Natural killer cell (primary cell): Measurements from ENCODE around the gene SLC2A13. TPM values are rescaled to one million over a fixed set of nuclear protein-coding genes. Genes with fewer than 3 reads are reported as not detected.
"Not testable (repeated sequence)": the region's sequence is repeated elsewhere in the genome, so short reads cannot be mapped to it uniquely, and the experiment has no call there.

Experiments
- ATAC-seq, 3 donors: fragments of 150-1000 bp in 2 of 3; fragments of 200-7000 bp in 1 of 3; cut with Tn5 transposase; 1 replicate in 1 of 3; 2 replicates in 2 of 3; pipeline ENCODE4 v1.10.0; 2021; ENCODE audit warnings: mild to moderate bottlenecking in 2 of 3, moderate library complexity in 2 of 3
- DNase-seq, 2 donors: peaks; one replicate each; pipeline versions ENCODE4 v3.0.0 to v3.0.0-alpha.2; 2013 to 2021; ENCODE audit warnings: mixed read lengths in 1 of 2
- H3K27ac ChIP-seq: one replicate; pipeline ENCODE4 v1.5.1; 2013; ENCODE audit warnings: mild to moderate bottlenecking, low read length
- H3K27me3 ChIP-seq: one replicate; pipeline ENCODE4 v1.6.1; 2013; ENCODE audit warnings: low read length; ENCODE audit not compliant: control insufficient read depth, insufficient read depth
- H3K36me3 ChIP-seq: one replicate; pipeline ENCODE4 v1.6.1; 2013; ENCODE audit warnings: low read length; ENCODE audit not compliant: control insufficient read depth, insufficient read depth
- H3K4me1 ChIP-seq: one replicate; pipeline ENCODE4 v1.6.1; 2013; ENCODE audit warnings: low read length; ENCODE audit not compliant: control insufficient read depth, insufficient read depth
- H3K4me3 ChIP-seq: one replicate; pipeline ENCODE4 v1.5.1; 2013; ENCODE audit warnings: low read length
- H3K9me3 ChIP-seq: one replicate; pipeline ENCODE4 v1.6.1; 2013; ENCODE audit warnings: low read length; ENCODE audit not compliant: control insufficient read depth, insufficient read depth
- H3K27ac Mint-ChIP-seq, 2 donors: one replicate each; pipeline ENCODE4 v1.8.0; 2022; ENCODE audit warnings: mild to moderate bottlenecking in 2 of 2, mixed read lengths in 2 of 2, moderate library complexity in 1 of 2
- H3K27me3 Mint-ChIP-seq, 2 donors: one replicate each; pipeline ENCODE4 v1.8.0; 2022; ENCODE audit warnings: low read depth in 2 of 2, mixed read lengths in 2 of 2
- H3K36me3 Mint-ChIP-seq: one replicate; pipeline ENCODE4 v1.8.0; 2022; ENCODE audit warnings: mixed read lengths
- H3K4me1 Mint-ChIP-seq, 2 donors: one replicate each; pipeline ENCODE4 v1.8.0; 2022; ENCODE audit warnings: mixed read lengths in 2 of 2
- H3K4me3 Mint-ChIP-seq: one replicate; pipeline ENCODE4 v1.8.0; 2022; ENCODE audit warnings: mild to moderate bottlenecking, moderate library complexity, mixed read lengths
- H3K9me3 Mint-ChIP-seq, 2 donors: one replicate each; pipeline ENCODE4 v1.8.0; 2022; ENCODE audit warnings: mixed read lengths in 2 of 2
- WGBS: methylation state at CpG from one replicate; pipeline ENCODE4 v1.1.7; 2013; ENCODE audit warnings: missing lambda C conversion rate; ENCODE audit not compliant: insufficient coverage; 5-methylcytosine and 5-hydroxymethylcytosine counted together
- intact Hi-C: fragments of 100-400 bp; cut with micrococcal nuclease; formaldehyde crosslinking; loops from one replicate; pipeline ENCODE4 v1.14.2; 2022
- total RNA-seq, 4 donors: library from RNA; stranded (reverse); fragments of 120-200 nt in 1 of 4; gene quantifications; one replicate each; pipeline versions ENCODE4 v1.2.3 to v1.2.4, GENCODE V29; 2013 to 2022
- TF ChIP-seq, protein P1 (sequence below): fragments of 200-600 bp; IDR thresholded peaks from one replicate; pipeline ENCODE4 v1.8.0; 2022; ENCODE audit warnings: antibody characterized with exemption

Gene SLC2A13
- total RNA-seq, 3 donors from 2014 or later (not counting 1 experiment from before 2014, with no cell fraction given) = 6.0 to 10.9 (median 8.7) TPM

DNA sequence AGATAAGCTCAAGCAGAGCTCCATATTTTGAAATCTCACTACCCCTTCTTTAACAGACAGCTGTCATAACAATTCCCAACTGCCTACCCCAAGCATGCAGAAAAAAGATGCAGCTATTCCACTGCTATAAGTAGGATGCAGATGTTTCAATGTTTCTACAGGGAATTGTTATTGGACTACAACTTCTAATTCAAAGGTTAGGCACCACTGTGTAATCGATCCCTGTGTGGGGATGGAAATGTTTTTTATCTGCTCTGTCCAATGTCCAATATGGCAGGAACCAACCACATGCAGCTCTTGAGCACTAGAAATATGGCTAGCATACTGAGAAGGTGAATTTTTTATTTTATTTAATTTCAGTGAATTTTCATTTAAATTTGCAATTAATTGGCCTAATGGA is 208.6 kb downstream of the SLC2A13 start:
- Mint-ChIP-seq H3K4me1 (peaks cover 0 to 5% of the 10 kb centered on the region in 2 donors), H3K27ac (no peak overlapping the region), H3K27me3 (no peaks in the 10 kb centered on the region), H3K4me3 (no peak overlapping the region), H3K36me3 (no peaks in the 10 kb centered on the region), H3K9me3 (peaks cover 0 to 2% of the 10 kb centered on the region in 2 donors)
- Histone ChIP-seq H3K27me3 (no peaks in the 10 kb centered on the region), H3K27ac (no peak overlapping the region), H3K36me3 (no peaks in the 10 kb centered on the region), H3K4me1 (no peaks in the 10 kb centered on the region), H3K4me3 (no peak overlapping the region), H3K9me3 (no peaks in the 10 kb centered on the region)
- WGBS = 100% methylated on average over 1 of the region's 1 CpG
- ATAC-seq (no peak), DNase-seq (no peak)
- TF ChIP-seq, protein P1, sequence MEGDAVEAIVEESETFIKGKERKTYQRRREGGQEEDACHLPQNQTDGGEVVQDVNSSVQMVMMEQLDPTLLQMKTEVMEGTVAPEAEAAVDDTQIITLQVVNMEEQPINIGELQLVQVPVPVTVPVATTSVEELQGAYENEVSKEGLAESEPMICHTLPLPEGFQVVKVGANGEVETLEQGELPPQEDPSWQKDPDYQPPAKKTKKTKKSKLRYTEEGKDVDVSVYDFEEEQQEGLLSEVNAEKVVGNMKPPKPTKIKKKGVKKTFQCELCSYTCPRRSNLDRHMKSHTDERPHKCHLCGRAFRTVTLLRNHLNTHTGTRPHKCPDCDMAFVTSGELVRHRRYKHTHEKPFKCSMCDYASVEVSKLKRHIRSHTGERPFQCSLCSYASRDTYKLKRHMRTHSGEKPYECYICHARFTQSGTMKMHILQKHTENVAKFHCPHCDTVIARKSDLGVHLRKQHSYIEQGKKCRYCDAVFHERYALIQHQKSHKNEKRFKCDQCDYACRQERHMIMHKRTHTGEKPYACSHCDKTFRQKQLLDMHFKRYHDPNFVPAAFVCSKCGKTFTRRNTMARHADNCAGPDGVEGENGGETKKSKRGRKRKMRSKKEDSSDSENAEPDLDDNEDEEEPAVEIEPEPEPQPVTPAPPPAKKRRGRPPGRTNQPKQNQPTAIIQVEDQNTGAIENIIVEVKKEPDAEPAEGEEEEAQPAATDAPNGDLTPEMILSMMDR = no peak
- intact Hi-C loops = no loop called here

DNA sequence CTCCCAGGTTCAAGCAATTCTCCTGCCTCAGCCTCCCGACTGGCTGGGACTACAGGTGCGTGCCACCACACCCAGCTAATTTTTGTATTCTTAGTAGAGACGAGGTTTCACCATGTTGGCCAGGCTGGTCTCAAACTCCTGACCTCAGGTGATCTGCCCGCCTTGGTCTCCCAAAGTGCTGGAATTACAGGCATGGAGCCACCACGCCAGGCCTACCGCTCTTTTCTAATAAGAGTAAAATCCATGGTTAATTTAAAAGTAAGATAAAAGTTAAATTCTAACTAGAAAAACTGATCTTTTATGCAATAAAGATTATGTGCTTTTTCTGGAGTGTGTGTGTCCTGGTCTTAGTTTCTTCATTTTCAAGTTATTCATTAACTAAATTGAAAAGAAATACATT is 212.5 kb downstream of the SLC2A13 start:
- H3K4me3 ChIP-seq, H3K36me3 ChIP-seq, H3K9me3 Mint-ChIP-seq, intact Hi-C loops, H3K4me1 ChIP-seq, H3K4me1 Mint-ChIP-seq, H3K27me3 ChIP-seq, H3K27me3 Mint-ChIP-seq, H3K27ac ChIP-seq, H3K36me3 Mint-ChIP-seq, H3K27ac Mint-ChIP-seq, H3K9me3 ChIP-seq, H3K4me3 Mint-ChIP-seq, DNase-seq, ATAC-seq: not testable (repeated sequence)
- 95% methylated on average over 6 of the region's 6 CpGs for WGBS

DNA sequence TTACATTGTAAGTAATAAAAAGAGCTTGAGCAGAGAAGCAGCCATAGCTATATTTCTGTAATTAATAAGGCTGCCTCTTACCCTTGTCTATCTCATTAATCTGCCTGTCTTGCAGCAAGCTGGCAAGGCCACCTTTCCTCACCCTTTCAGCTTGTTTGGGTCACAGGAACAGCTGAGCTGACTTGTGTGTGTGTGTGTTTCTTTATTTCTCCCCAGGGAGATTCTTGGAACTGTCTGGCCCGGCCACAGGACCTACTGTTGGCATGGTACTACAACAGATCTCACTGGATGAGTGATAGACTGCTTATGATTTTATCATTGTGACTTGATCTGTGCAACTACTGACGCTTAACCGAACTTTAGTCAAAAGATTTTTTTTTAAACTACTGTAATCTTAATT is 213.7 kb downstream of the SLC2A13 start:
- intact Hi-C loops = no loop called here
- ATAC-seq (no peak), DNase-seq (no peak)
- Histone ChIP-seq H3K36me3 (no peaks in the 10 kb centered on the region), H3K4me1 (no peaks in the 10 kb centered on the region), H3K27ac (no peak overlapping the region), H3K27me3 (no peaks in the 10 kb centered on the region), H3K9me3 (no peaks in the 10 kb centered on the region), H3K4me3 (no peak overlapping the region)
- Mint-ChIP-seq H3K4me1 (peaks cover 0 to 5% of the 10 kb centered on the region in 2 donors), H3K27me3 (no peaks in the 10 kb centered on the region), H3K36me3 (no peaks in the 10 kb centered on the region), H3K4me3 (no peak overlapping the region), H3K9me3 (no peaks in the 10 kb centered on the region), H3K27ac (no peak overlapping the region)
- 82% methylated on average over 2 of the region's 3 CpGs for WGBS
- TF ChIP-seq, protein P1 = no peak

DNA sequence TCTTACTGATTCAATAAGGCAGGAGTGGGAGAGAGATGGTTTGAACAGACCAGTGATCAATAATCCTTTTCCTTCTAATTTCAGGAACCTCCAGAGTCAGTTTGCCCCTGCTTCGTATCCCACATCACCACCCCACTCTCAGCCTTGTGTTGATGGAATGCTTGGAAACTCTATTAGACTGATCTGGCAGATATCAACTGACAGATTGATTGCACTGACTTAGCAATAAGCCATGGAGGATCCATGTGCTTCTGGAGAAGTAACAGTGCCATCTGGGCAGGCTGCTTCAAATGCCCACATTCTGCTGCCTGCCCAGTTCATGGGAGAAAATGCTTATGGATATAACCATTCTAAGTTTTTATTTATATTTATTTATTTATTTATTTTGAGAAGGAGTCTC is 218.0 kb downstream of the SLC2A13 start:
- no peak overlapping the region for H3K4me3 ChIP-seq
- no peaks in the 10 kb centered on the region for H3K27me3 Mint-ChIP-seq
- H3K27me3 ChIP-seq = no peaks in the 10 kb centered on the region
- TF ChIP-seq, protein P1 = no peak
- no peaks in the 10 kb centered on the region for H3K4me1 Mint-ChIP-seq
- 88% methylated on average over 1 of the region's 1 CpG for WGBS
- no peak overlapping the region for H3K27ac ChIP-seq
- H3K9me3 ChIP-seq = no peaks in the 10 kb centered on the region
- ATAC-seq (no peak), DNase-seq (no peak)
- no peak overlapping the region for H3K27ac Mint-ChIP-seq
- no peaks in the 10 kb centered on the region for H3K9me3 Mint-ChIP-seq
- no peaks in the 10 kb centered on the region for H3K4me1 ChIP-seq
- no peak overlapping the region for H3K4me3 Mint-ChIP-seq
- H3K36me3 ChIP-seq = no peaks in the 10 kb centered on the region
- H3K36me3 Mint-ChIP-seq = no peaks in the 10 kb centered on the region
- intact Hi-C loops = no loop called here
